GM18951 (cell line): Measurements from ENCODE around the gene HAT1.
"Not testable (repeated sequence)": the region's sequence is repeated elsewhere in the genome, so short reads cannot be mapped to it uniquely, and the experiment has no call there.

Source experiments
- POLR2A ChIP-seq: IDR thresholded peaks from 4 replicates; pipeline ENCODE4 v1.6.1; 2011; ENCODE audit warnings: mild to moderate bottlenecking; ENCODE audit not compliant: insufficient read length, insufficient read depth; ENCODE audit errors: extremely low read depth
- in situ Hi-C: fragments of 300-500 bp; cut with MboI; formaldehyde crosslinking; loops from one replicate; pipeline ENCODE4 v1.12.0; 2022; ENCODE audit warnings: low sequenced_read_pairs, mixed read lengths, inconsistent platforms; ENCODE audit not compliant: unreplicated experiment

HAT1 gene

GRCh38 chr2:171966688-171967087, 44.4 kb downstream of the HAT1 start:
- in situ Hi-C loops = no loop called here
- TF ChIP-seq POLR2A = no peak

GRCh38 chr2:171968509-171968908, 46.2 kb downstream of the HAT1 start:
- in situ Hi-C loops = no loop called here

GRCh38 chr2:171972329-171972982, 50.2 kb downstream of the HAT1 start:
- in situ Hi-C loops = no loop called here
- TF ChIP-seq POLR2A = no peak

More at GRCh38 chr2:171968509-171968908, 46.2 kb downstream of the HAT1 start:
- TF ChIP-seq POLR2A = no peak

GRCh38 chr2:171979103-171979502, 56.8 kb downstream of the HAT1 start:
- in situ Hi-C loops = no loop called here
- TF ChIP-seq POLR2A = no peak

GRCh38 chr2:171983924-171984323, 61.7 kb downstream of the HAT1 start:
- in situ Hi-C loops = not testable (repeated sequence)

- in situ Hi-C loops = no loop called here
- TF ChIP-seq POLR2A = no peak
Observed at GRCh38 chr2:171985076-171985475, 62.8 kb downstream of the HAT1 start.

- in situ Hi-C loops = no loop called here
- no peak for TF ChIP-seq POLR2A
Observed at GRCh38 chr2:171986778-171987177, 64.5 kb downstream of the HAT1 start.

GRCh38 chr2:171991027-171991426, 68.8 kb downstream of the HAT1 start:
- in situ Hi-C loops = no loop called here
- TF ChIP-seq POLR2A = no peak

GRCh38 chr2:171995586-171995985, 73.3 kb downstream of the HAT1 start:
- in situ Hi-C loops = no loop called here
- no peak for TF ChIP-seq POLR2A

- in situ Hi-C loops = no loop called here
- TF ChIP-seq POLR2A = no peak
Observed at GRCh38 chr2:171996021-171996420, 73.8 kb downstream of the HAT1 start.

GRCh38 chr2:171997031-171997430, 74.8 kb downstream of the HAT1 start:
- in situ Hi-C loops = not testable (repeated sequence)

GRCh38 chr2:171999161-171999560, 76.9 kb downstream of the HAT1 start:
- in situ Hi-C loops = no loop called here
- no peak for TF ChIP-seq POLR2A

GRCh38 chr2:171999604-172000469, 77.6 kb downstream of the HAT1 start, which contains the start of gene METAP1D:
TSS of gene METAP1D (plus strand) at chr2:171999953. CDS start at chr2:171999970, 17 bp downstream.
- TF ChIP-seq POLR2A = peak; percentile 88
- in situ Hi-C loops = no loop called here

- in situ Hi-C loops = no loop called here
- no peak for TF ChIP-seq POLR2A
Observed at GRCh38 chr2:172000696-172001361, 78.6 kb downstream of the HAT1 start.

- TF ChIP-seq POLR2A = no peak
- in situ Hi-C loops = no loop called here
Observed at GRCh38 chr2:172007372-172007771, 85.1 kb downstream of the HAT1 start.
